Aorta (tissue), 5 donors: Measurements from ENCODE around the gene ANKMY1. TPM values are rescaled to one million over a fixed set of nuclear protein-coding genes. Genes with fewer than 3 reads are reported as not detected.

Experiments
- ATAC-seq: fragments of 200-7000 bp; cut with Tn5 transposase; one replicate; pipeline ENCODE4 v1.9.1; 2022; ENCODE audit warnings: moderate library complexity; ENCODE audit not compliant: low FRiP score
- DNase-seq, 2 donors: peaks; one replicate each; pipeline ENCODE4 v3.0.0-alpha.2; 2020
- H3K27ac ChIP-seq, 2 donors: one replicate each; pipeline ENCODE4 v1.5.1; 2013; ENCODE audit warnings: low read length in 2 of 2, mild to moderate bottlenecking in 2 of 2, moderate library complexity in 2 of 2, control low read depth in 1 of 2, inconsistent platforms in 1 of 2, low read depth in 1 of 2
- H3K27me3 ChIP-seq, 2 donors: one replicate each; pipeline ENCODE4 v1.6.1; 2013; ENCODE audit warnings: control low read depth in 1 of 2, low read length in 1 of 2, mild to moderate bottlenecking in 1 of 2, moderate library complexity in 1 of 2; ENCODE audit not compliant: insufficient read depth in 2 of 2, control insufficient read depth in 1 of 2
- H3K36me3 ChIP-seq, 2 donors: one replicate each; pipeline ENCODE4 v1.6.1; 2013; ENCODE audit warnings: control low read depth in 1 of 2, low read length in 1 of 2, mild to moderate bottlenecking in 1 of 2; ENCODE audit not compliant: insufficient read depth in 2 of 2, control insufficient read depth in 1 of 2
- H3K4me1 ChIP-seq, 2 donors: one replicate each; pipeline ENCODE4 v1.6.1; 2013; ENCODE audit warnings: low read length in 2 of 2, control low read depth in 1 of 2, mild to moderate bottlenecking in 1 of 2, moderate library complexity in 1 of 2; ENCODE audit not compliant: insufficient read depth in 2 of 2, control insufficient read depth in 1 of 2
- H3K4me3 ChIP-seq, 2 donors: one replicate each; pipeline ENCODE4 v1.5.1; 2013; ENCODE audit warnings: low read length in 2 of 2, control low read depth in 1 of 2, mild to moderate bottlenecking in 1 of 2
- H3K9me3 ChIP-seq: one replicate; pipeline ENCODE4 v1.6.1; 2013; ENCODE audit warnings: mild to moderate bottlenecking, low read length; ENCODE audit not compliant: control insufficient read depth
- WGBS, 2 donors: extraction: QIAGEN DNeasy Blood & Tissue Kit; methylation state at CpG; one replicate each; pipeline ENCODE4 v1.1.7; 2013; 5-methylcytosine and 5-hydroxymethylcytosine counted together
- intact Hi-C, 2 donors: fragments of 100-400 bp; cut with DNase I; formaldehyde crosslinking; loops; one replicate each; pipeline versions ENCODE4 v1.14.2 to v1.15.0; 2022
- polyA plus RNA-seq, 2 donors: library from polyadenylated mRNA; stranded (reverse); fragments of 200-250 nt; gene quantifications; one replicate each; pipeline ENCODE4 v1.2.3, GENCODE V29; 2013
- total RNA-seq, 2 donors: library from RNA; stranded (reverse); fragmentation: NEBNext Ultra II Directional; extraction: Animal tissue kit (Norgen Biotek cat#: 25700); gene quantifications; one replicate each; pipeline ENCODE4 v1.2.1, GENCODE V29; 2021
- donor health status: healthy with polysubstance abuse.
- donor health status: Bipolar disorder and iron deficiency.
- donor health status: DM: no; HTN: no; CAD: no.
- donor health status: DM: no; HTN: no; CAD: no.
- donor health status: DM: yes; HTN: yes; CAD: no.

Gene ANKMY1
- total and polyA plus RNA-seq, 4 donors = 6.2 to 22.0 (median 8.5) TPM

DNA sequence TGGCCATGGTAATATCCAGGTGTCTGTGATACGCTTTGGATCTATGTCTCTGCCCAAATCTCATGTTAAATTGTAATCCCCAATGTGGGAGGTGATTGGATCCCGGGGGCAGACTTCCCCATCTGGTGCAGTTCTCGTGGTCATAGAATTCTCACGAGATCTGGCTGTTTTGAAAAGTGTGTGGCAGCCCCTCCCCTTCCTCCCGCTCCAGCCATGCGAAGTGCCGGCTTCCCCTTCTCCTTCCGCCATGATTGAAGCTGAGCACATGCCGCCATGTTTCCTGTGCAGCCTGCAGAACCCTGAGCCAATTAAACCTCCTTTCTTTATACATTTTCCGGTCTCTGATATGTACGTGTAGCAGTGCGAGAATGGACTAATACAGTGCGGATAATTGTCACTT is 79.9 kb downstream of the ANKMY1 start:
- ATAC-seq (no peak), DNase-seq (no peak)
- Histone ChIP-seq H3K36me3 (no peaks in the 10 kb centered on the region), H3K27me3 (no peaks in the 10 kb centered on the region), H3K9me3 (no peaks in the 10 kb centered on the region), H3K27ac (no peak overlapping the region), H3K4me3 (no peak overlapping the region), H3K4me1 (no peaks in the 10 kb centered on the region)
- WGBS, 2 donors = 90 to 91% methylated on average over 13 of the region's 13 CpGs
- intact Hi-C loops = no loop called here

DNA sequence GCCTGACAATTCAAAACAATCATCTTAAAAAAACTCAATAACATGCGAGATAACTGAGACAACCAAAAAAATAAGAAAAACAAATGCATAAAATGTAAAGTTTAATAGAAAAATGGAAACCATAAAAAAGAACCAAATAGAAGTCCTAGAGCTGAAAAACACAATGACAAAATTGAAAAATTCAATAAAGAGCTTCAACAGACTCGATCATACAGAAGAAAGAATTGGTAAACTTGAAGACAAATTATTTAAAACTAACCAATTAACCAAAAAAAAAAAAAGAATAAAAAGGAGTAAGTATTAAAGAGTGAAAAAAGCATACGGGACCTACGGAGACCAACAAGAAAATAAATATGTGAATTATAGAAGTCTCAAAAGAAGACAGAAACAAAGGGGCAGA is 84.6 kb downstream of the ANKMY1 start:
- Histone ChIP-seq H3K27me3 (no peaks in the 10 kb centered on the region), H3K27ac (no peak overlapping the region), H3K36me3 (no peaks in the 10 kb centered on the region), H3K4me1 (no peaks in the 10 kb centered on the region), H3K9me3 (no peaks in the 10 kb centered on the region), H3K4me3 (no peak overlapping the region)
- DNase-seq = no peak
- intact Hi-C loops = no loop called here
- WGBS, 2 donors = 93 to 96% methylated on average over 4 of the region's 4 CpGs
- no peak for ATAC-seq

DNA sequence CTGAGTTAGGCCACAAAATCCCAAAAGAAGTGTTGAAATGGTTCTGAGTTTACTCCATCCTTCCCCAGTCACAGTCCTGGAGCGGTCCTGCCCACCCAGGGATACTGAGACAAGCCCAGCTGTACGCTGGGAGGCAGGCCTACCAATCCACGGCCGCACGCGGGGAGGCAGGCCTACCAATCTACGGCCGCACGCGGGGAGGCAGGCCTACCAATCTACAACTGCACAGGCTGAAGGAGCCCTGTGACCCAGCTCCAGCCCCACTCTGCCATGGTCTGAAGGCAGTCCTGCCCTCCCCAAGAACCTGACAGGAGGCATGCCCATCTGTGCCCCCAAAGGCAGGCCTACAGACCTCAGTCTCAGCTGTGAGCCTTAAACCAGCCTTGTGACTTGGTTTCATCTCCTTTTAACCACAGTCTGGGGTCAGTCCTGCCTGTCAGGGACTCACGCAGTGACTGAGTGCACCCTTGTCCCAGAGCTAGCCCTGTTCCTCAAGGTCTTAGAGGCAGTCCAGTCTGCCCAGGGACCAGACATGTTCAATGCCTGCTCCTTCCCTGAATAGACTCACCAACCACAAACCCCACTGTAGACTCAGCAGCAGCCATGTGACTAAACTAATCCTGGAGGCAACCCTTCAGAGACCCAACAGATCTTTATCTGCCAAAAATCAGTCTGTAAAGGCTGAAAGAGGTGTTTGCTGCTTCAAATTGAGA is 85.6 kb downstream of the ANKMY1 start:
- H3K27ac ChIP-seq = no peak overlapping the region
- 96% methylated on average over 11 of the region's 11 CpGs for WGBS, 2 donors
- no peak overlapping the region for H3K4me3 ChIP-seq
- DNase-seq (peak in 1 of 2 donors; percentile 74), ATAC-seq (no peak)
- H3K4me1 ChIP-seq = no peaks in the 10 kb centered on the region
- H3K27me3 ChIP-seq = no peaks in the 10 kb centered on the region
- no peaks in the 10 kb centered on the region for H3K36me3 ChIP-seq
- intact Hi-C loops = no loop called here
- no peaks in the 10 kb centered on the region for H3K9me3 ChIP-seq

DNA sequence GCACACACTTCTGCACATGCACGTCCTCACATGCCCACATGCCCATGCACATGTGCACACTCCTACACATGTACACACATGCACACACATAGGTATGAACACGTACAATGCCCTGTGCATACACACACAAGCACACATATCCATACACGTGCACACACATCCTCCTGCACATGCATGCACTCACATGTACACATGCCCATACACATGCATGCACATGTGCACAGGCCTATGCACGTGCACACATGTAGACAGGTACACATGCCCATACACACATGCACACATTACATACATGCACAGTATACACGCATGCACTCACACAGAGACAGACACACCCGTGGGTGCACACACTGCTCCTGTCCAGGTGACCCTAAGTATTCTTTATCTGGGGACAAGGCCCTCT is 88.0 kb downstream of the ANKMY1 start:
- DNase-seq = no peak

DNA sequence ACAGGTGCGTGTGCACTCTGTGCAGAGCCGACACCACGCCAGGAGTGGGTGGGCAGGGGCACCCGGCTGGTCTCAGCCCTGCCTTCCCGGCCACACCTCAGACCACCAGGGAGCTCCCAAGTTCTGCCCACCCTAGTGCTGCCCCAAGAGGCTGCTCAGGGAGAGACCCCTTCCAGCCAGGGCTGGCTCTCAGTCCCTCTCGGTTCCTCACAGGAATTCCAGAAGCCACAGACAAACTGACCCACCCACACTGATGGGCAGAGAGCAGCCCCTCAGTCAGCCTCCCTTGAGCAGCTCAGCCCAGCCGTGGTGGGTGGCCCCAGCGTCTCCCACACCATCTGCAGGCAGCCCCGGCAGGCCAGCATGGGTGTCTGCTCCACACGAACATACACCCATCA is 88.5 kb downstream of the ANKMY1 start:
- WGBS, 2 donors = 31 to 40% methylated on average over 10 of the region's 10 CpGs
- H3K4me3 ChIP-seq = no peak overlapping the region
- ATAC-seq (no peak), DNase-seq (peak; percentile 32 to 65)
- H3K27ac ChIP-seq = no peak overlapping the region
- H3K36me3 ChIP-seq = no peaks in the 10 kb centered on the region
- intact Hi-C loops = no loop called here
- no peaks in the 10 kb centered on the region for H3K9me3 ChIP-seq
- H3K27me3 ChIP-seq = no peaks in the 10 kb centered on the region
- no peaks in the 10 kb centered on the region for H3K4me1 ChIP-seq

More for the DNA sequence above, 88.0 kb downstream of the ANKMY1 start:
- Histone ChIP-seq H3K36me3 (no peaks in the 10 kb centered on the region), H3K27ac (no peak overlapping the region), H3K27me3 (no peaks in the 10 kb centered on the region), H3K4me3 (no peak overlapping the region), H3K9me3 (no peaks in the 10 kb centered on the region), H3K4me1 (no peaks in the 10 kb centered on the region)
- ATAC-seq = no peak
- WGBS, 2 donors = 87 to 88% methylated on average over 6 of the region's 6 CpGs
- intact Hi-C loops = no loop called here

DNA sequence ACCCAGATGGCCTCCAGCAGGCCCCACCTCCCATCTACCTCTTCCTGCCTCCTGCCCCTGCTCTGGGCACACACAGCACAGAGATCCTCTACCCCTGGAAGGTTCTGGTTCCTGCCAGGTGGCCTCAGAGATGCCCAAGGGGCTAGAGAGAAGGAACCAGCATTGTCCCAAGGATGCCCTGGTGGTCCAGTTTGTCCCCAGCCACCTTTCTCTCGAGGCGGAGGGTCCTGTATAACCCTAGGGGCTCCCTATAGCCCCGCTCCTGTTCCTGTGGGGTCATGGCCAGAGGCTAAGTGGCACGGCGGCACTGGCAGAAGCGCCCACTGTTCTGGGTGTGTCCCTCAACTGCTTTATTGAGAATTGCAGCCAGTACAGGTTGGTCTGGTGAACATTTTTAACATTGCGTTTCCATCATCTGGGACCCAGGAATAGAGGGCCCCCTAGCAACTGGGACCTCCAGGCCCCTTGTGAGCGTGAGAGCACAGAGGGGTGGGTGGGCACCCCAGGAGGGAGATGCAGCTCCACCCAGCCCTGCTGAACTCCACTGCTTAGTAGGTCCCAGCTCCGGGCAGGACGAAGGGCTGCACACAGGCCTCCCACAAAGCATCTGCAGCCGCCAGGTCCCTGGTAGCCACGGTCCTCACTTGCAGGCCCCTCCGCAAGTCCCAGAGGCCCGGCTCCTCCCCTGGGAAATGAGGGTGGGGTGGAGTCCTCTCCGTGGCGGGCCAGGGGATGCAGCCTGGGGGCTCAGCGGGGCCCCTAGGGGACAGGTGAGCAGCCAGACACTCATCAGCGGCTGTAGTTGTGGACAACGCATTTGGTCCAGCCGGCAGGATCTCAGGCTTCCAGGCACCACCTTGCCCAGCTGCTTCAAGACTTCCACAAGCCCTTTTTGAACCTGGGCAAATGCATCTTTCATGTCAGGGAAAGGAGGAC is 89.2 kb downstream of the ANKMY1 start:
- Histone ChIP-seq H3K36me3 (no peaks in the 10 kb centered on the region), H3K27me3 (no peaks in the 10 kb centered on the region), H3K27ac (no peak overlapping the region), H3K4me3 (no peak overlapping the region), H3K4me1 (no peaks in the 10 kb centered on the region), H3K9me3 (no peaks in the 10 kb centered on the region)
- DNase-seq (peak; percentile 27 to 70), ATAC-seq (no peak)
- intact Hi-C loops = no loop called here
- WGBS, 2 donors = 64 to 65% methylated on average over 20 of the region's 20 CpGs

DNA sequence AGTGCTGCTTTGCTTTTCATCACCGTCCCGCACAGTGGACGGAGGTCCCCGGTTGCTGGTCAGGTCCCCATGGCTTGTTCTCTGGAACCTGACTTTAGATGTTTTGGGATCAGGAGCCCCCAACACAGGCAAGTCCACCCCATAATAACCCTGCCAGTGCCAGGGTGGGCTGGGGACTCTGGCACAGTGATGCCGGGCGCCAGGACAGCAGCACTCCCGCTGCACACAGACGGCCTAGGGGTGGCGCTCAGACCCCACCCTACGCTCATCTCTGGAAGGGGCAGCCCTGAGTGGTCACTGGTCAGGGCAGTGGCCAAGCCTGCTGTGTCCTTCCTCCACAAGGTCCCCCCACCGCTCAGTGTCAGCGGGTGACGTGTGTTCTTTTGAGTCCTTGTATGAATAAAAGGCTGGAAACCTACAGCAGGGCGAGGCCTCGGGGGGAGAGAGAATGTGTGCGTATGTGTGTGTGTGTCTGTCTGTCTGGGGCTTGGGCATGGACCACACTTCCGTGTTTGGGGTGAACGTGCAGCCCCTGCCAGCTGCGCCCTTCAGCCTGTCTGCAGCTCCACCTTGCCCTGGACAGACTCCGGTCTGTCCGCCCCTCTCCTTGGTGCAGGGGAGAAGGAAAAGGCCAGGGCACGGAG is 90.0 kb downstream of the ANKMY1 start:
- 83 to 86% methylated on average over 22 of the region's 22 CpGs for WGBS, 2 donors

DNA sequence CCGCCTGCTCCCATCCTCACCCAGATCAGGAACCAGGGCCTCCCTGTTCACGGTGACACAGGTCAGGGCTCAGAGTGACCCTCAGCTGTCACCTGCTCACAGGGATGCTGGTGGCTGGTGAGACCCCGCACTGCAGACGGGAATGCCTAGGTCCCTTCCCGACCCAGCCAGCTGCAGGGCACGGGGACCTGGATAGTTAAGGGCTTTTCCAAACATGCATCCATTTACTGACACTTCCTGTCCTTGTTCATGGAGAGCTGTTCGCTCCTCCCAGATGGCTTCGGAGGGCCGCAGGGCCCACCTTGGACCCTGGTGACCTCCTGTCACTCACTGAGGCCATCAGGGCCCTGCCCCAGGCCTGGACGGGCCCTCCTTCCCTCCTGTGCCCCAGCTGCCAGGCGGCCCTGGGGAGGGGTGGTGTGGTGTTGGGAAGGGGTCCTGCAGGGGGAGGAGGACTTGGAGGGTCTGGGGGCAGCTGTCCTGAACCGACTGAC is 90.6 kb downstream of the ANKMY1 start:
- intact Hi-C loops = no loop called here
- Histone ChIP-seq H3K4me3 (no peak overlapping the region), H3K4me1 (no peaks in the 10 kb centered on the region), H3K27ac (no peak overlapping the region), H3K27me3 (no peaks in the 10 kb centered on the region), H3K9me3 (no peaks in the 10 kb centered on the region), H3K36me3 (no peaks in the 10 kb centered on the region)
- no peak for DNase-seq
- no peak for ATAC-seq
- WGBS, 2 donors = 73% methylated on average over 11 to 12 of the region's 12 CpGs

More for the DNA sequence above, 90.0 kb downstream of the ANKMY1 start:
- no peak overlapping the region for H3K4me3 ChIP-seq
- no peak overlapping the region for H3K27ac ChIP-seq
- intact Hi-C loops = no loop called here
- no peaks in the 10 kb centered on the region for H3K4me1 ChIP-seq
- no peaks in the 10 kb centered on the region for H3K27me3 ChIP-seq
- ATAC-seq (no peak), DNase-seq (peak in 1 of 2 donors; percentile 37)
- no peaks in the 10 kb centered on the region for H3K36me3 ChIP-seq
- no peaks in the 10 kb centered on the region for H3K9me3 ChIP-seq
